HCEC 1CT (cell line): Measurements from ENCODE around the gene MPST.

Experiments
- DNase-seq: peaks from one replicate; pipeline ENCODE4 v3.0.0-alpha.2; 2017

MPST gene

DNA sequence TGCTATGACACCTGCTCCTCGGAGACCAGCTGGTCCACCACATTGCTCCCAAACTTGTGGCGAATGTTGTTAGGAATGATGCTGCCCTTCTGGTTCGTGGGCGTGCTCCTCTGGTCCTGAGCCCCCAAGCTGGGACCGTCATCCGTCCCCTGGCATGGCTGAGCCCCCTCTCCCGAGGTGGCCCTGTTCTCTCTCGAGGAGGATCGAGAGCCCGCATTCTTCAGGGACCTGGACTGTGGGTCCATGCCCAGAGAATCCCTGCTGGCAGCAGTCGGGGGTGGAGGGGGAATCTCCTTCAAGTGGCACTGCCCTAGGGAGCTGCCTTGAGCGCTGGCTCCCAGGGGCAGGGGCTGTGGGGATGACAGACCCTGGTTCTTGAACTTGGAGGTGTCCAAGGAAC, 17.7 kb upstream of the MPST start:
- no peak for DNase-seq

- DNase-seq: no peak
Measured at GRCh38 chr22:37002633-37003032, 16.9 kb upstream of the MPST start.

- DNase-seq: no peak
Measured at GRCh38 chr22:37007651-37008050, 11.9 kb upstream of the MPST start.

DNA sequence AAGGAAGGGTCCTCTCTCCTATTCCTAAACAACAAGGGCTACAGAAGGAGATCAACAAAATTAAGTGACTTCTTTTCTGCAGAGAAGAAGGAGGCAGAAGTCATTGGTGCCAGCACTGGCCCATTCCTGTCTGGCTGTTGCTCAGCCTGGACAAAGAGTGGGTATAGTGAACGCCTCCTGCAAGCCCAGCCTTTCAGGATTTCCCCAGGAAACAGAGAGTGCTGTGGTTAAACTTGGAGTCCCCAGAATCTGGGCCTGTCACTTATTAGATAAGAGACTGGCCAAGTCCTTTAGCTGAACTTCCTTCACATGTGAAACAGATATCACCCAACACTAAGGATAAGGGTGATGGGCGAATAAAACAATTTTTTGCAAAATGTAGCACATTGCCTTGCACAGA, 11.2 kb upstream of the MPST start:
- DNase-seq: no peak

- no peak for DNase-seq
Measured at GRCh38 chr22:37009490-37009889, 10.1 kb upstream of the MPST start.

- no peak for DNase-seq
Measured at GRCh38 chr22:37010174-37010573, 9.4 kb upstream of the MPST start.

- DNase-seq: no peak
Measured at GRCh38 chr22:37010976-37011375, 8.6 kb upstream of the MPST start.

- no peak for DNase-seq
Measured at GRCh38 chr22:37011472-37011871, 8.1 kb upstream of the MPST start.

DNA sequence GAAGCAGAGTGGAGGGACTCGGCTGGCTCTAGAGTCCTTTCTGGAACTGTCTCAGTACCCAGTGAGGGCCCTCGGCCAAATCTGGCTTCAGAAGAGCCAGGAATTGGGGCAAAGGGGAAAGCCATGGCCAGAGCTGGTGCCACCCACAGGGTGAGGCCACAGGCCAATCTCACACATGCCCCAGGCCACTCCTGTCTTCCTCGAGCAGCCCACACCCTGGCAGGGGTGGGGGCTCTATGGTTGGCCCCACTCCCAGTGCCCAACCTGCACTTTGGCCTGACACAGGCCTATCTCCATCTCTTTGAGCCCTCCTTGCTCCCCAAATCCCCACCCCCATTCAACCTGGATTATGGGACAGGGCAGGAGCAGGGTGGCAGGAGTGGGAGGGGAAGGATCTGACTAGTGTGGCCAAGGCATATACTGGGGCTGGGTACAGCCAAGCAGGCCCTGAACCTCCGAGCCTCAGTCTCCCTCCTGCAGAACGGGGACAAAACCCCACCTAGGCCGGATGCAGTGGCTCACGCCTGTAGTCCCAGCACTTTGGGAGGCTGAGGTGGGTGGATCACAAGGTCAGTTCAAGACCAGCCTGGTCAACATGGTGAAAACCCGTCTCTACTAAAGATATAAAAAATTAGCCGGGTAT, 7.2 kb upstream of the MPST start:
- no peak for DNase-seq

GRCh38 chr22:37012956-37013355, 6.6 kb upstream of the MPST start:
- no peak for DNase-seq

- no peak for DNase-seq
Measured at GRCh38 chr22:37014415-37014806, 5.1 kb upstream of the MPST start.

- no peak for DNase-seq
Measured at GRCh38 chr22:37014835-37015586, 4.5 kb upstream of the MPST start.

GRCh38 chr22:37015587-37015878, 4.0 kb upstream of the MPST start:
- DNase-seq: no peak

DNA sequence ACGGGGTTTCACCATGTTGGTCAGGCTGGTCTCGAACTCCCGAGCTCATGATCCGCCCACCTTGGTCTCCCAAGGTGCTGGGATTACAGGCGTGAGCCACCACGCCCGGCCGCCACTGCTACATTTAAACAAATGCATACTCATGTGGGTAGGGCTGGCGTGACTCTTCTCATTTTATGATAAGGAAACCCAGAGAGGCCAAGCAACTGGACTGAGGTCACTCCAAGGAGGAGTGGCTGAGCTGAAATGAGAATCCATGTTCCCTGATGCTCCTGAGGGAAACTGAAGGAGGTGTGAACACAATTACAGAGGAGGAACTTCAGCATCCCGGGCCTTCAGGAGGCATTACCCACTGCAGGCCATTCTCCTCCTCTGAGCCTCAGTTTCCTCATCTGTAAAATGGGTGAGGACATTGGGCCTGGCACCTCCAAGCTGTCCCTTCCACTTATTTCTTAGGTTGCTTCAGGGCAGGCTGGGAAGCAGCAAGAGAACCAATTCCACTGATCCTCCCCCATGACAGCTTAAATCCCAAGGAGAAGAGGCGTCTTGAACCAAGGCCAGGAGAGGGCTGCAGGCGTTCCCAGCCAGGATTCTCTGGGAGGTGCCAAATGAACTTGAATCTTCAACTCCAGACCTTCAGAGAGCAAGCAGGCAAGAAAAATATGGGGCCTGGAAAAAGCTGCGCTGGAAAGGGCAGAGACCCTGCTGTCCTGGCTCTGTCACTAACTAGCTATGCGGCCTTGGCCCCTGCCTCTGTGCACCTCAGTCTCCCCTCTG, 3.2 kb upstream of the MPST start:
- no peak for DNase-seq

GRCh38 chr22:37017356-37017755, 2.2 kb upstream of the MPST start:
- no peak for DNase-seq

- DNase-seq: no peak
Measured at GRCh38 chr22:37018086-37018814, 1.3 kb upstream of the MPST start.

DNA sequence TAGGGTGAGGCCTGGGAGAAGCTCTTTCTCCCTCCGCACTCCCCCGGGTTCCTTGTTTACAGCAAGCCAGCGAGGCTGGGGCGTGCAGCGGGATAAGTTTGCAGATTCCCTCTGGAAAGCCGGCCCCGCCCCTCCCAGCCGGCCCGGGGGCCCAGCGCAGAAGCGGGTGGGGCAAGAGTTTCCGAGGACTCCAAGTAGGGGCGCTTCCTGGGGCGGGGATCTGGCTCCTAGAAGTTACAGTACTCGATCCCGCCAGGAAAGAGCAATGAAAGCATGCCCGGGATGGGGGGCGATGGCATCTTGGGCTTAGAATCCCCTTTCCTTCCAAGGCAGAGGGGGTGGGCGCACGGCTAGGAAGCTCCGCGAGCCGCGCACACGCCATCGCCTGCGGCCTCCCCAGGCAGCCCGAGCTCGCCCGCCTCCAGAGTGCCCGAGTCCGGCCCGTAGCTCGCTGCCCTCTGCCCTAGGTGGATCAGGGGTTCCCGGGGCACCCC, 680 bp upstream of the MPST start:
- peak; percentile 39 for DNase-seq

- DNase-seq: peak; percentile 49
Measured at GRCh38 chr22:37020192-37020479, 594 bp downstream of the MPST start.

- no peak for DNase-seq
Measured at GRCh38 chr22:37021041-37021440, 1.5 kb downstream of the MPST start.

DNA sequence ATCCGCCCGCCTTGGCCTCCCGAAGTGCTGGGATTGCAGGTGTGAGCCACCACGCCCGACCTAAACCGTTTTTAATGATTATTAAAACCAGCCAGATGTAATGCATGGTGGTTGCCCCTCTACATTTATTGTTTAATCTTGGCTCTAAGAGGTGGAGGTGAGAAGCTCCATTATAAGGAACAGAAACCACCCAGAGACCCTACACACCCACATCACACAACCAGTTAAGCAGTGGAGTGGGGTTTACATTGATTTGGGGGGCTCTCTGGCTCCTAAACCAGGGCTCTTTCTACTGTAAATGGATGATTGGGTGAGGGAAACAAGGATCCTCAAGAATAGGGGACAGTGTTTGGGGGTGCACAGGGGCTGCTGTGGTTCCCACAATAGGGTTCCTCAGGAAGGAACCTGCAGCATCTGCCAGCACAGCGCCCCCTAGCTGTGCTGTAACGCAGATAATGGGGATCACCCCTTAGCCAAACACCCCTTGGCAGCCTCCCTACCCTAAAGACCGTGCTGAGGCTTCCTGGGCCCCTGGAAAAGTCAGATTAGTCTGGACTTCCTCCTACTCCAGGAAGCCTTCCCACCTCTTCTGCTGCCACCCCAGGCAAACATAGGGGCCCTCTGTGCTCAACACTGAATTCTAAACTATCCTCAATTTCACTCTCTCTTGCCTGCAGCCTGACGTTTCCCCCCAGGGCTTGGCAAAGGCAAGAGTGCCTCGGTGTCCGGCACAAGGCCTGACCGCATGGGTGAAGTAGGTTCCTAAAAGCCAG, 2.4 kb downstream of the MPST start:
- DNase-seq: peak; percentile 47

DNA sequence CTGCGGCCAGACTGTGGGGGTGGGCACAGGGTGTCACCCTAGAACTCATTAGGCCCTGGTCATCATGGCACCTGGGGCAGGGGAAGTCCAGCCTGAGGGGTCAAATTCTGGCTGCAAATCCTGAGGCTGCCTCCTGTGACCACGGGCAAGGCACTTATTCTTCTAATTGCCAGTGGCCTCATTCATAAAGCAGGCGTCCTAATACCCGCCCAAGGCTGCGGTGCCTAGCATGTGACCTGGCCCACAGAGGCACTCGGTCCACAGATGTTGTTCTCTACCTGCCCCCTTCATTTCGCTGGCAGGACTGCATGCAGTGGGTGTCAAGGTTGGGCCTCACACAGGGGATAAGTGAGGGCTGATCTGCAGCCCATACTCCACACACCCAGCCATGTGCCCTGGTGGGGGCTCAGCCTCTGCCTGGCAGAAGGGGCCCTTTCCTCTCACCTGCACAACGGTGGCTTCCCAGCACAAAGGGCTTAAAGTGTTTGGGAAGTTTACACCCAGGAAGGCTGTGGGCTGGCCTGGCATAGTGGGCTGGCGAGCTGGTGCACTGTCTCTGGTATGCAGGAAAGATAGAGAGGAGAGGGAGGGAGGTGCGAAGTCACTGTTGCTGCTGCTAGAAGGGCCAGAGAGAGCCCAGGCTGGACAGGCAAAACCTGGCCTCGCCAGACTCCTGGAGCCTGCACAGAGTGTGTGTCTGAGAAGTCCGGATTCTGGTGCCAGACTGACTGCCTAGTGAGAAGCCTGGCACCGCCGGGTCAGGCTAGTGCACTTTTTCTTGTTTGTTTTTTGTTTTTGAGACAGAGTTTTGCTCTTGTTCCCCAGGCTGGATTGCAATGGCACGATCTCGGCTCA, 3.2 kb downstream of the MPST start:
- DNase-seq: no peak
